GM19455 (cell line): ENCODE measurements around the gene KCNIP1.
A peak's percentile ranks its signal among the peaks of the same experiment; 100 is the strongest.

Source experiments
- ATAC-seq: cut with Tn5 transposase; IDR thresholded peaks from one replicate; pipeline ENCODE4 v1.9.1; 2021; ENCODE audit not compliant: unreplicated experiment

Gene KCNIP1

GRCh38 chr5:170638454-170639220 is 134.8 kb downstream of the KCNIP1 start:
- no peak for ATAC-seq

DNA sequence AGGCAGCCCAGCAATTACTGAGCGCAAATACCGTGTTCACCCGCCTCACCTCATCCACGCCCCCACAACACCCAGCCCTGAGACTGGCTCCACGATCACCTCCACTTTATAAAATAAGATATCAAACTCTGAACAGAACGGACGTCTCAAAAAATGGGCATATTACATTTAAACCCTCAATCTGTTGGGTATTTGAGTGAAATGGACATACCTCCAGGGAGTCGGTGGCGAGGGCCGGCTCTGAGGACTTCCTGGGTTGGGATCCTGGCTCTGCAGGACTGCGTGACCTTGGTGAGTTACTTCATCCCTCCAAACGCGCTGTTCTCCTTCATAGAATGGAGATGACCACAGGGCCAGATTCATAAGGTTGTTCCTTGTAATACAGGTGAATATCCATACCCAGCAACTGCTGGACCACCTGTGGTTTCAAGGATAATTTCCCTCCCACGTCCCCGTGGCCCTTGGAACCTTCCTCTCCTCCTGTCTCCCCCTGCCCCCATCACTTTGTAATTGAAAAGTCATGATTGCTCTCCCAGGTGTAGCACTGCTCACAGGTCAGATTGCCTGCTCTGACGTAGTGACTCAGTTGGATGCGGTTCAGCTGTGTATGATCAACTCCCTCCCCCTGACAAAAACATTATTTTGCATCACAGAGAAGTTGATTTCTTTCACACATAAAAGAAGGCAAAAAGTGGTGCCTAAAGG is 135.6 kb downstream of the KCNIP1 start:
- ATAC-seq, result no peak

GRCh38 chr5:170640731-170641588 is 137.1 kb downstream of the KCNIP1 start:
- no peak for ATAC-seq

- ATAC-seq, result no peak
Measured at GRCh38 chr5:170641589-170642031, 137.8 kb downstream of the KCNIP1 start.

DNA sequence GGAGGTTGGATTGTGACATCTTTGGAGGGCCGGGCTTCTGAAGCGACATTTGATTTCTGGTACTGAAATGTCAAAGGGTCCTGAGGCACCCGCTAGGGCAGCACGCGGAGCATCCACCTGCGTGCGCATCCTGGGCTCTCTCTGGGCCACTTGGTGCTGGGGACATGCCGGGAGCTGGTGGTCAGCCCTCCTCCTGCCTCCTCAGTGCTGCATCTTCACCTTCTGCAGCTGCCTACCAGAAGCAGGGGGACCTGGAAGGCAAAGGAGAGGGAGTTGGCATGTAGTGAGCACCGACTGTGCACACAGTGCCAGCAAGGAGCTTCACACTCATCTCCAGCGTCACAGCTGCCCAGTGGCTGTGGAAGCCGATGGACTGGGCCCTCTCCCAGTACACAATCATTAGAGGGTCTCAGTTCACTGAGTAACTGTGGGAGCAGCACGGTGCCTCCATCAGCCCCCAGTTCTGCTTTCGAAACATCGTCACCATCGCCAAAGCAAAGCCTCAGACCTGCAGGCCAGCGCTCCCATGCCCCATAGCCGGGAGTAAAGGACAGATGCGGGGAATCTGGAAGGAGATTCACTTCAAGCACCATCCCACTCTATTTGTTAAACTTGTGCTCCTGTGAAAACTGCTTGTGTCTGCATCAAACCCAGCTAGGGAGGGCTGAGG is 138.4 kb downstream of the KCNIP1 start:
- no peak for ATAC-seq

GRCh38 chr5:170642776-170643436 is 139.1 kb downstream of the KCNIP1 start:
- ATAC-seq, result no peak

DNA sequence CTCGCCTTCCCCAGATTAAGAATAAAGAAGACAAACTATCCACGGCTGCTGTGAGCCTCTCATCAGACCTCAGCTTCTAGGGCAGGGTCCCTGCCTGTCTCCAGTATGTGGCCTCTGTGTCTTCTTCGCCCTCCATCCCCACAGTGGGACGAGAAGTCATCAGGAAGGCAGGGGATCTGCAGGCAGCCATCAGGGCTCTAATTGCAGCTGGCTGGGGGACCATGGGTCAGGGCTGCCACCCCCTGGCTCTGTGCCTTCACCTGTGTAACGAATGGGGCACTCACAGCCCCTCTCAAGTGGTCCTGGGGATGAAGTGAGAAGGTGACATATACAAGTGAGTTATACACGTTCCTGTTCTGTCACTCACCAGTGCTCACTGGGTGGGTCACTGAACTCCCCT is 139.8 kb downstream of the KCNIP1 start:
- ATAC-seq, result no peak

GRCh38 chr5:170644501-170644900 is 140.7 kb downstream of the KCNIP1 start:
- ATAC-seq, result no peak

DNA sequence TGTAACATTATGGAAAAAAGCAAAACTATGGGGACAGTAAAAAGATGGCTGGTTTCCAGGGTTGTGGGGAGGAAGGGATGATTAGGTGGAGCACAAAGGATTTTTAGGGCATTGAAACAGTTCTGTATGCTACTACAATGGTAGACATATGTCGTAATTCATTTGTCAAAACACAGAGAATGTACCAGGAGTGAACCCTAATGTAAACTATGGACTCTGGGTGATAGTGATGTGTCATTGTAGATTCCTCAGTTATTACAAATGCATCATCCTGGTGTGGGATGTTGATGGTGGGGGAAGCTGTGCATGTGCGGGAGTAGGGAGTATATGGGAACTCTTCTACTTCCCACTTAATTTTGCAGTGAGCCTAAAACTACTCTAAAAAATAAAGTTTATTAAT is 144.7 kb downstream of the KCNIP1 start:
- no peak for ATAC-seq

DNA sequence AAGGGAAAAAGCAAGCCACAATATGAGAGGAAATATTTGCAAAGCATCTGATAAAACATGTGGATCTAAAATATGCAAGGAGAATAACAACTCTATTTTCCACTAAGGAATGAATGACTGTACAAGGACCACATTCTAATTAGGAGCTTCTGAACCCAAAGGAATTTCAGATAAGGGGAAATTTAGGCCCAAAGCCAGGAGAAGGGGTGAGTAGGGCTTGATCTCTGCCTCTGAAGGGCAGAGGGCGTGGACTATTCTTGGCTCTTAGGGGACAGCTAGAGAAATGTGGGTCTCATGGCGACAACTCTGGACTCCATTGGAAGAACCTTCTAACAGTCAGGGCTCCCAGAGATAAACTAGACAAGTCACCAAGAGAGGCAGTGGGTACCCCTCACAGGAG is 147.0 kb downstream of the KCNIP1 start:
- ATAC-seq, result no peak

DNA sequence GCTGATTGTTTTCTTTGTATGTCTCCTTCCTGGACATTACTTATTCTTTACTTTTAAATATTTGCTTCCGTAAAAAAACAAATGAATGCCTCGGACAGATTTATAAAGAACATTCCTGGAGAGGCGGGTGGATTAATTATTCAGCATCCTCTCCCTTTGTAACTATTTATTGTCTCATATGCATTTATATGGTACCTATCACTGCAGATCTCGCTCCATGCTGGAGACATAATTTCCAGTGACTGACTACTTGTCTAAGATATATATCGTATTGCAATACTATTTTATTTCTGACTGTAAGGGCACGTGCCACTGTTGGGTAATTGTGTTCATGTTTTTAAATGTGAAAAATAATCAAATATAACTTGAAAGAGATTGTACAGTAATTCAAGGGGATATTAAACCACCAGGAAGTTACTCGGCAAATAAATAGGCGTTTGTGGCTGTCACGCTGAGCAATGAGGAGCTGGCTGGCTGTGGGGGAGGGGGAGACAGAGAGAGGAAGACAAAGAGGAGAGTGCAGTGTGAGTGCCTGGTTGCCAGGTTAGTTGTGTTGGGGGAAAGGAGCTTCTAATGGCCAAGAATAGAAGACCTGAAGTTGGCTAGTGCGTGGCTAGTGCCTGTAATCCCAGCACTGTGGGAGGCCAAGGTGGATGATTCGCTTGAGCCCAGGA is 147.9 kb downstream of the KCNIP1 start:
- ATAC-seq, result no peak

DNA sequence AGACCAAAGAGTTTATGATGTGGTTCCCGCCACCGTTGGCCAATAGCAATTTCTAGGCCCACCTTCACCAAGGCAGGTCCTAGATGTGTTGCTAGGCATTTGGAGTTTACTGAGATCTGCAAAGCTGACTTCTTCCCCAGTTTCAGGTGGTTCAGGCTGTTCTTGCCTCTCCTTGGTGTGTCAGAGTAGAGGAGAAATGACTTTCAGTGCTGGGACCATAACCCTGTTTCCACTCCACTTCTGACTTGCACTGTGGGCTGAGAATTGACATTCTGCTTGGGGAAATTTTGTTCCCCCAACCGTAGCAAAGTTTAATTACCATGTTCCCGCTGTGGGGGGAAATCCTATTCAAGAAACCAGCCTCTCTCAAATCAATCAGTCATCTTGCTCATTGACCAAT is 151.7 kb downstream of the KCNIP1 start:
- no peak for ATAC-seq

GRCh38 chr5:170655920-170656319 is 152.1 kb downstream of the KCNIP1 start:
- no peak for ATAC-seq

DNA sequence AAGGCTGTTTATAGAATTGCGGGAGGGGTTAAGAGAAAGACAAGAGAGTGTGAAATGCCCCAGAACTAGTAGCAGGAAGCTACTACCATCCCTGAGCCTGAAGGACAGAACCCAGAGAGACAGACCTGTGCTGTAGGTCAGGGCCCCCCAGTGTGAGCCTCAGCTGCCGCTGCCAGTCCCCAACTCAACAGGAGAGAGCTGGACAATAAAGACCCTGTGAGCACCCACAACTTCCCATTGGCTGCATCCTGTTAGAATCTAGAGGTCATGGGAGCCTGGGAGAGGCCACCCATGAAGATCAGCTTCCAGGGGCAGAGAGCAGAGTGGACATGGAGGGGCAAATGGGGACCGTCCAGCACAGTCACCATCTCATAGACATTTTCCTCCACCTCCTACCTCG is 152.5 kb downstream of the KCNIP1 start:
- ATAC-seq, result no peak

DNA sequence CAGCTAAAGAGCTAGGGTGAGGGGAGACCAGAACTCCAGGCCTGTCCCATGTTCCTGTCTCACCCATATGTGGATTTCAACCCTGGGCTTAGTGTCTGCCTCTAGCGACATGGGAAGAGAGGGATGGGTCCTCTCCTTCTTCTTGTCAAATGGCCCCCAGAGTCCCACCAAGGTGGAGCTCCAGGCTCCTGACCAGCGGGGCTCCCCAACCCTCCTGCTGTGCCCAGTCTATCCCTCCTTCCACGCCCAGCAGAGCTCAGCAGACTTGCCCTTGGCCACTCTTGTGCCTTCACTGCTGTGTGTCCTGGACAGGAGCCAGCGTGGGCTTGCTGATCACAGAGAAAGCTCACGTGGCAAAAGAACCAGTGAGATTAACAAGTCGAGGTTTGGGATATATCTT is 156.7 kb downstream of the KCNIP1 start:
- ATAC-seq, result no peak

DNA sequence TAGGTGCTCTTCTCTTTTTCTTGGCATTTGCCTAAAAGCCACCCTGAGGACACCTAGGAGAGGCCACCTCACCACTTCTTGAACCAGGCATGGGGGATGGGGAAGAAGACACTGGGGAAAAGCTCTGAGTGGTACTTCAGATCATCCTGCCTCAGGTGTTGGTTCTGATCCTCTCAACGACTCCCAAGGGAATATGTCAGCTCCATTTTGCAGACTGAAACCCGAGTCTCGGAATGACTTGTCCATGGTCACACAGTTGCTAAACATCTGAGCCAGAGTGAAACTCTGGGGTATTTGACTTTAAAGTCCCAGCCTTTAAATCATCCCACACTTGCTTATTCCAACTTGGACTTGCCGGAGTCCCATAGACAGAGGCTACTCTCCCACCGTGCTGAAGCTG is 159.1 kb downstream of the KCNIP1 start:
- no peak for ATAC-seq

- no peak for ATAC-seq
Measured at GRCh38 chr5:170678811-170679210, 175.0 kb downstream of the KCNIP1 start.

GRCh38 chr5:170681013-170681433 is 177.2 kb downstream of the KCNIP1 start:
- ATAC-seq, result peak; percentile 76

DNA sequence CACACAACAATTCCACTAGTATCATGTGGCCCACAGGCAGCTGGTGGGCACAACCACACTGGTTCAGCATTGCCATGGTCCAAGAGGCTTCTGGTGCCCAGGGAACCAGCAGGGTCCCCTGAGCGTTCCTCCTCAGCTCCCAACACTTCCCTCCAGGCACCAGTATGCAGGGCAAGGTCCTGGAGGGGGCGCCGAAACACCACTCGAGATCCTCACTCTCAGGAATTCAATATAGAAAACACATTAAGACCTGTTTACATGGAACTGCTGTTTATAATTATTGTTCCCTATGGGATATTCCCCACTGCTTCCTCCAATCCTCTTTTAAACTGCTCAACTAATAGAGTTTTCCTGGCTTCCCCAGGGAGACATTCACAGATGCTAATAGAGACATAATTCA is 187.8 kb downstream of the KCNIP1 start:
- no peak for ATAC-seq

- no peak for ATAC-seq
Measured at GRCh38 chr5:170693701-170694100, 189.9 kb downstream of the KCNIP1 start.
